GM19035 (cell line): ENCODE measurements around the gene FAM53B.

ENCODE experiments used
- ATAC-seq: cut with Tn5 transposase; IDR thresholded peaks from one replicate; pipeline ENCODE4 v1.9.1; 2021; ENCODE audit not compliant: unreplicated experiment

FAM53B gene

DNA sequence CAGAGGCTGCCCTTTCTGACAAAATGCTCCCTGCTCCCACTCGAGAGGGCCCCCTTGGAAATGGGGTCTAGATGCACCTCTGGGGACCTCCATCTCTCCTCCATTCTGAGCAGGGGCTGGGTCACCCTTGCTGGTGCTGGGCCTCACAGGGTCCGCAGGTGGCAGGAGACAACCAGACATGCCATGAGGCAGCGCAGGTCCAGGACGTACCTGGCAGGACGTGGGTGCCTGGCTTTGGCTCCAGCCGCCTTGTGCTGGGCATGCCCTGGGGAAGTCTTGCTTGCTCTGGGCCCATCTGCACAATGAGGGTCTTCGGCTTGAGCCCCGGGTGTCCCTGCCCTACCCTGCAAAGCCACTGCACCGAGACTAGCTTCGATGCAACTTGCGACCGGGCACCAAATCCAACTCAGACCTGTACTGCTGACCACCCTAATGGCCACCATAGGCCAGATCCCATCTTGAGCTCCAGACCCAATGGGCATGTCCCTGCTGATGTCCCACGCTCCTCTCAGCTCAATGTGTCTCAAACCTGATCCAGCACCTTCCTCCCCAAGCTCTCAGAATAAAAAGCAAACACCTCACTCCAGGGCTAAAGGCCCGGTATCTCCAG lies 107.0 kb downstream of the FAM53B start:
- ATAC-seq = no peak

DNA sequence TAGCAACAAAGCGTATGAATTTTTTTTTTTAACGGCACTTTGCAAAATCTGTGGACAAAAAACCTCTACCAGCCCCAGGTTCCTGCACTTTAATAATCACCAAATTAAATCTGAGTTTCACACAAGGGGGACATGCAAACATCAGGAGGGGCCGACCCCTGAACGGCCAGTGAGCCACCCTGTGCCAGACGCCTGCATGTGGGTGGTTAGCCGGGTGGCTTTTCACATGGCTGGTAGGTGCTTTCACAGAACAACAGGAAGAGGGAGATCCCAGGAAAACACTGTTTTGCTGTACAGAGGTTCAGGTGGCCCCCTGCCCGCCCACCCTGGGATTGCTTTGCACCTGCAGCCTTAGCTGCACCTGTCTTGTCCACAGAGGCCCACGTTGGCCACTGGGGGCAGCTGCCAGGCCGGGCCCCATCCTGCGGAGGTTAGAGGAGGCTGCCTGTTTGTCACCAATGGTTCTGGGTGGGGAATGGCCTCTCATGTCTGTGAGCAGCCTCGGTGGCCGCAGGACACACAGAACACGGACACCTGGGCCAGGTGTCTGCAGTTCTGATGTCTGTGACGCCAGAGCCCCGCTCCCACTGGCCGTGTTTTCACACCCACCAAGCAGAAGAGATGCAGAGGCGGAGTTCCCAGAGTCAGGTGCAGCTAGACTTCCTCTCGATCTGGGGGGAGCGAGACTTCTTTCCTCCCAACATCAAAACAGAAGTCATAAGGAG lies 107.7 kb downstream of the FAM53B start:
- no peak for ATAC-seq

DNA sequence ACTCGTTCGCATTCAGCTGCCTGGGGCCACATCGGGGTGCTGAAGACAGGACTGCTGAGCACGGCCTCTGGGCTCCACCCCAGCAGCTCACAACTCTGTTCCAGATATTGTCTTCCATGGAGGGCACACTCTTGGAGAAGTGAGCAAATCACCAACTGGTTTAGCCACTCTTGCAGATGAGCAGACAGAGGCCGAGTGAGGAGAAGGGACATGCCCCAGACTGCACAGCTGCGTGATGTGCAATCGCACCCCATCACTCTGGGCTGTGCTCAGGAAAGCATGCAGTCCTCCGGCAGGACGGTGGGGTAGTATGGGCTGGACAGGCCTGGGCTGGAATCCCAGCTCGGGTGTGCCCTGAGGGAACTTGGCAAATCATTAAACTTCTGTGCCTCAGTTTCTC lies 111.6 kb downstream of the FAM53B start:
- no peak for ATAC-seq

DNA sequence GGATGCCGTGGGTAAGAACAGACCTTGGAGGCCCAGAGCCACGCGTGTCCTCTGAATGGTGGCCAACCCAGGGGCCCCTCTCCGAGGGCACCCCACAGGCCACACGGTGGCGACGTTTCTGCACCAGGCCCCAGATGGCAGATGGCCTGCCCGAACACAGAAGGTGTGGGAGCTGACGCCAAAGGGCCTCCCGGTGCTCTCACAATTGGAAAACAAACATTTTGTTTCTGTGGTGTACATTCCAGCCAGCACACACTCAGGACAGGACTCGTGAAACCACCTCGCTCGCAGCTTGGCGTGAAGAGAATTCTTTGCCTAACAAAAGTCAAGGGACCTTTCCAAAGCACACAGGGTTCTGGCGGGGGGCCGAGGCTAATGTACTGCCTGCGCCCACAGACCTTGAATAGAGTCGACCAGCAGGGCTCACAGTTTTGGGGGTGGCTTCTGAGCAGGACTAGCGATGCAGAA lies 112.1 kb downstream of the FAM53B start:
- ATAC-seq = no peak

DNA sequence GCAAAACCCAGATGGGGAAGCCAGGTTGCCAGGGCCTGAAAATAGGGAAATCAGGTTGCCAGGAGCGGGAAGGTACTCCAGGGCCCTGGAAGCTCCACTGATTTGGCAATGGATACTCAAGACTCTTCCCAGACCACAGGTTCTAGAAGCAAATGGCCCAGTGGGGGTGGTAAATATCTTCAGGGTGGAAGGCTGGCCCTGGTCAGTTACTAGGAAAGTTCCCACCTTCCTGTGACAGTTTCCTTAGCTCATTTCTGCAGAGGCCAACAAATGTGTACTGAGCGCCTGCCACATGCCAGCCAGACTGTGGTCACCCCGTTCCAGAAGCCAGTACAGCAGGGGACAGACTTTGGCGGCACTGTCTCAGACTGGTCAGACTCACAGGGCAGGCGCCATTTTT lies 113.6 kb downstream of the FAM53B start:
- no peak for ATAC-seq

DNA sequence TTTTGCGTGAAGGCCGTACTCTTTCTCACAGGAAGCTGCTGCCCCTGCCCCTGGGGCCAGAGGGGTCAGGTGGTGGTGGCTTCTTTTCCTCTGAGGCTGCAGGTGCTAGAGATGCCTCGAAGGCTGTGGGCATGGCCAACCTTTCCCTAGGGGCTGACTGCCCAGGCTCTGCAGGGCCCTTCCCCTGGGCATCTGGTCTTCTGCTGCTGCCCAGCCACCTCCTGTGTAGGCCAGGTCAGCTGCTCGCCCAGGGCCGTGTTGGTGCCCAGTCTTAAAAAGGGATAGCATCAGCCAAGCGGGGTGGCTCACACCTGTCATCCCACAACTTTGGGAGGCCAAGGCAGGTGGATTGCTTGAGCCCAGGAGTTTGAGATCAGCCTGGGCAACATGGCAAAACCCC lies 114.3 kb downstream of the FAM53B start:
- ATAC-seq = no peak

DNA sequence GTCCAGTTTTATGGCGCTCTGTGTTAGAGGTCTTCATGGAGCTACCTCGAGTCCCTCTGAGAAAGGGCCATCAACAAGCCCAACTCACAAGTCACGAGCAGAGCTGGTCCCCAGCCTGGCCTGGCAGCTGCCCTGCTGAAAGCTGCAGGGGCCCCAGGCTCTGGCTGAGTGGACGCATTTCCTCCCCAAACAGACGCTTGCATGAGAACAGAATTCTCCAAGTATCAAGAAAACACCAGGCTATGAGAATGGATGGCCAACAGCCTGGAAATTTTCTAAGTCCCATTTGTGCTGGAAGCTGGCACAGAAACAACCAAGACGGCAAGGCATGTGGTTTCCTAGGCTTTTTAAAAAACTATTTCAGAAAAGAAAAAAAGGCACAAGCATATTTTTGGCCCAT lies 114.8 kb downstream of the FAM53B start:
- ATAC-seq = no peak

DNA sequence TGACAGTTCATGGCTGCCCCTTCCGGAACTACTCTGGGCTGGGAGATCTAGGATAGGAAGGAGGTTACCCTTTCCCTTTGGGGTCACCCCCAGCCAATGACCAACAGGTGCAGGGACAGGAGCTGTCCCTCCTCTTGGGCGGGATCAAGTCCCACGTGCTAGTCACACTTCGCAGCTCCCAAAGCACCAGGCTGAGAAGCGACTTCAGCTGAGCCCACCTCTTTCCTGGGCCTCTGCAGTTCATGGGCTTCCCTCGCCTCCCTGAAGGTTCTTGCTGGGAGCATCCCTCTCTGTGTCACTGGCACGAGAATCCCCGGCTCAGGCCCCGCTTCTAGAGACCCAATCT lies 115.5 kb downstream of the FAM53B start:
- no peak for ATAC-seq

DNA sequence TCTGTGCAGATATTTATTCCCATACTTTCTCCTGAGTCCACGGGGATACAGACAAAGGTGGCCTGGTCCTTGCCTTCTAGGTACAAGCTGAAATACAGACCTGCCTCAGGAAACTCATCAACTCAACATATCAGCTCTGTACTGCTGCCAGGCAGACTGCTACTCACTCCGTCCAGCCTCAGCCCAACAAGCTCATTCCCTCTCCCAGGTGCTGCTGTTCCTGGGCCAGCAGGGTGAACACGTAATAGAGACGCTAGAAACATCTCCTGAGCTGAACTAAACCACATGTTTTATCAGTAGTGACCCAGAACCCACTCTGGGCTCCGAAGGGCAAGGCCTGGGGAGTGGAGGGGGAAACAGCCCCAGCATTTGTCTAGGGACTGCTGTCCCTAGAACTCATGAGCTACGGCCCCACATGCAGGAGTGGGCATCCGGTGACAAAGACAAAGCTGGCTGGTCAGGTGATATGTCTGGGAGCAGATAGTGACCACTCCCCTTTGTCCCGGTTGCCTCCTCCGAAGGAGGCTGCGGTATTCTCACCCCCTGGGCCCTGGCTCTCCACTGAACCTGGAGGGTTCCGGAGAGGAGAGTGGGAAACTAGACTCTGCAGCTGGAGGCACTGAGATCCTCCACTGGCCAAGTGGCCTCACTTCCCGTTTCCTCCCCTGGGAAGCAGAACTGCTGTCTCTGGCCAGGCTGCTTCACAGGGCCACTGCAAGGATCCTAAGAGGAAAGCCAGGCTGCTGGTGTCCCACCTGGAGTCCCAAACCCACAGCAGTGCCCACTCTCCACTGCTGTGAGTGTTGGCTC lies 116.1 kb downstream of the FAM53B start:
- no peak for ATAC-seq

DNA sequence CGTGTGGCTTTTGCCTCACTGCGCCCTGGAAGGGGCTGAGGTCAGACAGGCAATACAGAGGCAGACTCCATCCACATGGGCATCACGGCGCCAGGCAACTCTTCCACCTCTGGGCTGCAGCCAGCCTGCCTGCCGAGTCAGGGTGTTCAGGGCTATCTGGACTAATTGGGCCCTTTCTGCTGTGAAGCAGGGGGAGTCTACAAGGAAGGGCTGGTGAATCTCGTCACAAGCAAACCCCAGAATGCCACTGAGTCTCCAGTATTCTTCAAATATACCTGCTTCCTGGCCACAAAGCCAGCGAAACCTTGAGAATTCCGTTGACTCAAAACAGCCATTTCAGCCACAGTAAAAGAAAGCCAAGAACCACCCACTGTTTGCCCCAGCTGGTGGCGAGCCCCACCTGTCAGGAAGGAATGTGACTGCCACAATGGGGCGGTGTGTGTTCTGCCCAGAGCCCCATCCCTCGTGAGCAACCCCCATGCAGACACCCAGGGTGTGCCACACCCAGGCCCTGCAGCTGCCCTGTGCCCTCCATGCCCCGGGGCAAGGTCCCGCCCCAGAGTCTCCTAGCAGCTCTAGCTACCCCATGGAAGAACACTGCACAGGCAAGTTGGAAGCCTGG lies 117.3 kb downstream of the FAM53B start:
- ATAC-seq = peak; percentile 60

DNA sequence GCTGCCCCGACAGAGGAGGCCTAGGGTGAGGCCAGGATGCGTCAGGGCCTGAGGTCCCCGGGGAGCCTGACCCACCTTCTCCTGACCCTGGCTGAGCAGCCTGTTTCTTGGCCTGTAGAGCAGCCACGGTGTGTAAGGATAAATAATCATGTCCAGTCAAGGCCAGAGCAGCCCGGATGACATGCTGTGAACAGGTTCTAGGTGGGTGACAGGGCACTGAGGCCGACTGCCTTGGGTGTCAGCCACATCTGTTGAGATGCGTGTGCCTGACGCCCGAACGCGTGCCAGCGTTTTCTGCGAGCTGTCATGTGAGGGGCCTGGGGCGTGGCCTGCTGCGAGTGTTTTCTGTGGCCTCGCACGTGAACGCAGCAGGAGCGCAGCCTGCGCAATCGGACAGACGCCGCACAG lies 118.3 kb downstream of the FAM53B start:
- no peak for ATAC-seq

DNA sequence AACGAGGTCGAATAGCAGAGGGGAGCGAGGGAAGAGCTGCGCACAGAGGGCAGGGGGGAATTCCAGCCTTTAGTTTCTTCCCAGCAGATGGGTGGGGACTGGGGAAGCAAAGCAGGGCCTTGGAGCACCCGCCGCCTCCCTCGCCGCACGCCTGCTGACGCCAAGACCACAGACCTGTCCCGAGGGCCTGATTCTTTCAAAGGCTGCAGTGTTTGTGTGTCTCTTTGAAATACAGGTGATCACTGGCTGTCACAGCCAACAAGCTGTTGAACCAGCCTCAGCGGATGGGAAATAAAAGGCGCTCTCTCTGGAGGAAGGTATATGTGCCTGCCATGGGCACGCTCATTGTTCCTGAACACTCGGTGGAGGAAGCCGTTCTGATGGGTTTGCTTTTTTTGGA lies 119.3 kb downstream of the FAM53B start:
- no peak for ATAC-seq

DNA sequence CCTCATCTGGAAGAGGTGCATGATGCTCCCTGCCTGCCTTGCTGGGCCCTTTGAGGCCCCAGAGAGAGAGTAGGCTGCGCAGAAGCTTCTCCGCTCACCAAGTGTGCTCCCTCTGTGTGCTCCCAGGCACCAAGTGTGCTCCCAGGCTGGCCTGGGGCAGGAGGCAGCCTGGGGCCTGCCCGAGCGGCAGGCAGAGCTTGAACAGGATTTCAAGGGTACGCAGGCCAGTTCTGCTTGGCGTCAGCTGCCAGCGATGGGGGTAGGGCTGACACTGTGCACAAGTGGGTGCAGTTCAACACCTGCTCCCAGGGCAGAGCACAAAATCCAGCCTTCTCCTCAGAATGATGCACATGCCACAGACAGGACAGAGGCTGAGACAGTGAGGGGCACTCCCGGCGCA lies 119.7 kb downstream of the FAM53B start:
- no peak for ATAC-seq

DNA sequence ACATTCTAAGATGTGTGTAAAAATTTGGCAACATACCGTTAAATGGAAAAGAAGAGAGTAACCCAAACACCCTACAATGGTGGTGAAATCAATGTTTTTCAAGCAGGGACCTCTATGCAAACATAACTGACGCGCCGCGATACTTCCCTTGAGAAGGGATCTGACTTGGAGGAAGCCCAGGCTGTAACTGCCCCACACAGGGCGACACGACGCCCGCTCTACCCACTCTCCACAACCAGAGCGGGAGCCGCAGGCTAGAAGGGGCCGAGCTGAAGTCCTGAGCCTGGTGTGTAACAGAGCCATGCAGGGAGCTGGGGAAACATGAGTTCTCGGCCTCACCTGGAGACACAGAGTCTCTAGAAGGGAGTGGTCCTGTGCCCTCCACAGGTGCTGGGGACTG lies 120.2 kb downstream of the FAM53B start:
- no peak for ATAC-seq

DNA sequence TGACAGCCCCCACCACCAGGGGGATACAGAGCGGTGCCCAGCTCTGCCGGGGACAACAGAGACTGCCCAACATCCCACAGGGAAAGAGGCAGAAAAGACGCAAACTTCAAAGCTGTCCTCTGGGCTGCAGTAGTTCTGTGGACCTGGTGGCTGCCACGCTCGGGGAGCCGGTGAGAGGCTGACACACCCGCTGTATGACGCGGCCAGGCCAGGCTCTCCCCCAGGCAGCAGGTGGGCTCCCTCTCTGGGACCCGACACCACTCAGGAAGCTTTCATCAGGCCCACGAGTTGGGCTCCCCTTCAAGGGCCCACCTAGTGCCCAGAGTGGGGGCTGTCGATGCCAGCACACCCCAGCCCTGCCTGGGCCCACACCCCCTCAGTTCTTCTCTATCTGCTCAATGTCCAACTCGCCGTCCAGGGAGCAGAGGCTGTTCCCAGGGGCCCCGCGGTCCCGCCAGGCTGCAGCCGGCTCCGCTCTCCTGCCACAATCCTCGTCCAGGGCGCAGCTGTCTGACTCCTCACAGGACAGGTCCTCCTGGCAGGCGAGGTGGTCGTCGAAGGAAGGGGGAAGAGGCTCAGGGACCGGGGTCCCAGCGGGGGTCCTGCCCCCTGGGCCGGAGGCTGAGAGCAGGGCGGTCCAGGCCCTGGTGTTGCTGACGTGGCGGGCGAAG lies 121.2 kb downstream of the FAM53B start:
- ATAC-seq = no peak

DNA sequence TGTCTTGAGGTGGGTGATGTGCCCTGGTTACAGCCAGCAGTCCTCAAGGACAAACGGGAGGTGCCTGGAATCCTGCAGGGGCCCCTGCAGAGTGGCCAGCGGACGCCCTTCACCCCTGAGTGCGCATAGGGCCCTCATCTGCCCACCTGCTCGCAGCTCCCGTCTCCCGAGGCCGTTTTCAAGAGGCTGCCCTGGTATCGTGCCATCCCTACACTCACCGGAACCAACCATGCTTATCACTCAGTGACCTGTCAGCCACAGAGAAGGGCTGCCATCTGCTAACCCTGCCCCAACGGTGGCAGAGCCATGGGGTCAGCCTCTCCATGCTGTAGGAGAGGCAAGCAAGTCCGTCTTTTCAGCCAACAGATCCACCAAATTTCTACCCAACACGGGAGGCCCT lies 122.0 kb downstream of the FAM53B start:
- ATAC-seq = no peak

DNA sequence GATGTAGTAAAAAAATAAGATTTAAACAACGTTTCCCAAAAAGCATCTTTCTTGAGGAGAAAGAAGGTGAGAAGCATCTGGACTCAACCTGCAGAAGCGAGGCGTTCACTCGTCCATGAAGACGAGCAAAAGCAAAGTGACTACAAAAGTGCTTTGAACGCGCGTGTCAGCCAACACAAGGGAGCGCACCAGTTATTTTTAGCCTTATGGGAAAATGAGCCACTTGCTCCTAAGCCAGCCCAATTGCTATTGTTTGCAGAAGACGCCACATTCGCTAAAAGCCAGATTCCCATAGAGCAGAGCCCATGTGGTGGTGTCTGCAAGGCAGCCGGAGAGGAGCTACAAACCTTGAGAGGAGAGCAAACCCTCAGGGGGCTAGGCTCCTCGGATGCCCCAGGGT lies 122.5 kb downstream of the FAM53B start:
- ATAC-seq = no peak

DNA sequence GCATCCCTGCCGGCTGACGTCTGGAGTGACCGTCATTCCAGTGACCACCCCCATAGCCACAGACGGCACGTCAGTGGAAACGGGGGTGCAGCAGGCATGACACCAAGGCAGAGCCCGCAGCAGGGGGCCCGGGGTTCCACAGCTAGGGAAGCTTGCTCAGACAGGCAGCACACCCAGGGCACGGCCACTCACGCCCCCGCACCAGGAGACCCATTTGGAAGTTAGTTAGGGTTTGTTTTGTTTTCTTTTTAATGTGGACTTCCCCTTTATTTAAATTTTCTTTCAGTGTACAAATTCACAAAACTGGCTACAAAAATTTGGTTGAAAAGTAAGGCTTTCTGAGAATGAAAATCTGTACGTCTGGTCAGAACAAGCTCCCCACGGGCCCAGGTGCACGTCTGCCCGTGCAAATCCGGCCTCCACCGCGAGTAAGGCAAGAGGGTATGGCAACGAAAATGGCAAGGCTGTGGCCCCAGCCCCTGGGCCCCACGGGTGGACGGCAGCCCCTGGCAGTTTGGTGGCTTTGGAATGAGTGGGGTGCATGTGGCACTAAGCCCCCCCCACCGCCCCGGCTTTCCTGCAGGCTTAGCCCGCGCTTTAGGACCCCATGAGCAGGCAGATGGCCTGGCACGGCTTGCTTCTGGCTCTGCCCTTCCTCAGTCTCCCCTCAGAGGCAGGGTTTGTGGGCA lies 124.2 kb downstream of the FAM53B start:
- ATAC-seq = peak; percentile 50

DNA sequence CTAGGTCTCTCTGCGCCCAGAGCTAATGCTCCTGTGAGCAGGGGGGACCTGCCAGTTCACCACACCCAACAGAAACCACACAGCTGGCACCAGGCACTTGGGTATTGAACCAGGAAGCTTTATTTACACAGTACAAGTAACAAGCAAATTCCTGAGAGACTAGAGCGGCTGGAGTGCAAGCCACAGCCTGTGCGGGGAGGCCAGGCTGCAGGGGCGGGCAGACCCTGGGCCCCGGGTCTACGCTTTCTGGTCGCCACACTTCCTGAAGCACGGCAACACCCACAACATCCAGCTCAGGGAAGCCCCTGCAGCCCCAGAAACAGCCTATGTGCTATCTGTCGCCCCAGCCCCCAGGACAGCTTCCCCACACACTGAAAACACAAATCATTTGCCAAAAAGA lies 125.0 kb downstream of the FAM53B start:
- ATAC-seq = no peak

DNA sequence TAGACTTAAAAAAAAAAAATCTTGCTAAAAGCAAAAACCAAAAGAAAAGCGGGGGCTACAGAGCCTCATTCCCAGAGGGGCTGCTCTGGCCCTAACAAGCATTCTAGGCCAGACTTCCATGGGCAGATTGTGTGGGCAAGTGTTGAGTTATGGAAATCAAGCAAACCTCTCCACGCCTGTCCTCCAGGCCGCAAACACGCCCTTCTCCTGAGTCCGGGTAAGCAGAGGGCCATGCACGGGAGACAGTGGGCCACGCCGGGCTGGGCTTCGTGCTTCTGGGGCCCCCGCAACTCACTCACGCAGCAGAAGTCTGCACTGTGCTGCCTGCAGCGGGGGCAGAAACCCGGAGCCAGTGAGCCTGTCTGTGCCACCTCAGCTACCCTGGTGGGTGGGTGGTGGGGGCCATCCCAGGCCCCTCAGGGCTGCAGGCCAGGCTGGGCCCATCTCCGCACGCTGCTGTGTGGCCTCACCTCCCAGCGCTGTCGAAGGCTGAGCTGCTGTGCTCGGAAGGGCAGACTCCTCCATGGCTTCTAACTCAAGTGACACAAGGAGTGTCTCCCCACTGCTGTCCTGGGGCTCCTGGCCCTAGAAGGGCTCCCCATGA lies 125.6 kb downstream of the FAM53B start:
- ATAC-seq = no peak
